CD4-positive, alpha-beta T cell treated with Interleukin-6 at 100 ng/mL for 8 hours (primary cell): ENCODE data around the gene C2orf76.

Experiments used
- DNase-seq: peaks from one replicate; pipeline ENCODE4 v3.0.0-alpha.2; 2020; ENCODE audit warnings: mixed read lengths, low spot score

The C2orf76 gene

DNA sequence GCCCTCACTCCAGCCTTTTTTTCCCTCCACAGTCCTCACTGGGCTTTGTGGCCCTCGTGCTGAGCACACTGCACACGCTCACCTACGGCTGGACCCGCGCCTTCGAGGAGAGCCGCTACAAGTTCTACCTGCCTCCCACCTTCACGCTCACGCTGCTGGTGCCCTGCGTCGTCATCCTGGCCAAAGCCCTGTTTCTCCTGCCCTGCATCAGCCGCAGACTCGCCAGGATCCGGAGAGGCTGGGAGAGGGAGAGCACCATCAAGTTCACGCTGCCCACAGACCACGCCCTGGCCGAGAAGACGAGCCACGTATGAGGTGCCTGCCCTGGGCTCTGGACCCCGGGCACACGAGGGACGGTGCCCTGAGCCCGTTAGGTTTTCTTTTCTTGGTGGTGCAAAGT is 103.6 kb downstream of the C2orf76 start:
- DNase-seq, result no peak

DNA sequence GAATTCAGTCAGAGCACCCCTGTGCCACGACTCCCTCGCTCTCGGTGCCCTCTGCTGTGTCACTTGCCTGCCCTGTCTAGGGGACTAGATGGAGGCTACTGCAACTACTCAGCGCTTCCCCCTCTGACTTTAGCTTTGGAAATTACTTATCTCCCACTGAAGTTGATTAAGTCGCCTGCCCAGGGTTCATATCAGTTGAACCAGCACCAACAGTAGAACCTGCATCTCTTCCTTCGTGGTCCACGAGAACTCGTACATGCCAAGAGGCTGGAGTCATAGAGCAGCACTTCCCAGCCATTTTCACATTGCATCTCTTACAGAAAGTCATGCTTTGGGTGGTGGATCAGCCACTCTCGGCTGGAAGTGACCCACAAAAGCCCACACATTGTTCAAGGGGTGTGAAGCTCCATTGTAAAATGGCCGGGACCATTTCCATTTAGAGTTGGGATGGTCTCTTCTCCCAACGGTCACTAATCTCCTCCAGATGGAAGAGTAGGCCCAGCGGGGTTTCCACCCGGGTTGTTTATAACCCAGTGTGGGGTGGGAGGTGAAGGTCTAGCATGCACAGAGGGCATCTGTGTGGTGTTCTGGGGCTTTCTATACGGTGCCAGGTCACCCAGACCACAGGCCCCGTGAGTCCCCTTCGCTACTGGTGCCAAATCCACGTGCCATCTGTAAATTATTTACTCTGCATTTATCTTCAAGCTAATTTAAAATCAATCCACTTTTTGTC is 105.0 kb downstream of the C2orf76 start:
- DNase-seq, result no peak

DNA sequence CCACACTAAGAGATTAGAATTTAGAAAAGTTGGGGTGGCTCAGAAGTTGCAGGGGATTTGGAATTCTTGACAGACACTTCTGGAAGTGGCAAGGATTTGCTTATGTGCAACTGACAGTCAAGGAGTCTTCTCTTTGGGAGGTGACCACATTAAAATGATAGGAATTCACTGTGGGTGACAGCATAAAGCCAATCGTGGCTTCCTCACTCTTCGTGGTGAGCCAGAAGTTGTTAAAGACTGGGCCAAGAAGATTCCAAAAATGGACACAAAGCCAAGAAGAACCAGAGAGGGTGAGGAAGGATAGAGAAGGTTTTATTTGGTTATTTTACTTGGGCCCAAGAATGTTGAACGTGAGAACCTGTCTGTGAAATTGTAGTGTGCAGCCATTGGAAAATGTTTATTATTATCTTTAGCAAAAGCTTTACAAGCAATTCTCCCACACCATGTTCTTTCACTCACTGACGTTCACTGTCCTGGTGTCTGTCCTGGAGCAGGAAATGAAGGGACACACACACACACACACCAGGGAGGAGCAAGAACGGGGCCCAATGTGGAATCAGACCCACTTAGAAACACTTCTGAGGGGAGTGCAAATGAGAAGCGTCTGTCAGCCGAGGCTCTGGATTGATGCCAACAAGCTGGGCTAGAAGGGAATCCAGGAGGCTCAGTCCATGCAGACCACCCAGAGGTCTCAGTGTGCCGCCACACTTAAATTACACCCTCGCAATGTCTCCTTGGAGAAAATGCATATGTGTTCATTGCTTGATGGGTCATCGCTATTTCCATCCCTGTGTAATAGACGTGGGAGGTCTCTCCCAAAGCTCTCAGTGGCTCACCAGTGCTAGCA is 105.8 kb downstream of the C2orf76 start:
- no peak for DNase-seq

DNA sequence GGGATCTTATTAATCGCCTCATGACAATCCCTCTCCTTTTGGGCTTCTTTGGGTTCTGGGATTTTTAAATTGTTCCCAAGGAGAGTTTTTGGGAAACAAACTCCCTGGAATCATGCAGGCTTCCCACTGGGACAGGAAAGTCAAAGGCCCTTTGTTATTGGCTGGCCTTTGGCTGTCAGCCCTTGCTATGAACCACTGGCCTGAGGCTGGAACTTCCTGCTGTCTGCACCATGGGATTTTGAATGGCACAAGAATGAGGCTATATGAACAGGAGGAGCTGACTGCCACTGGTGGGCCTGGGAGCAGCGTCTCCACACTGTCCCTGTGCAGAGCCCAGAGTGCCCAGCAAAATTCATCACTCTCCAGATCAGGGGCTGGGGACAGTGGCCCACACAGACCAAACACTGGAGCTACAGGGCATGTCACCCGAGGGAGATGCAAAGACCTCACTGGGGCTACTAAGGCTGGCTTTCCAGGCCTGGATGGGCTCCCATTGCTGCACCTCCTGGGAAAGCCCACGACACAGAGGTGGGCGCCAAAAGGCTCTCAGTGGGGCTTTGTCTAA is 107.3 kb downstream of the C2orf76 start:
- no peak for DNase-seq

DNA sequence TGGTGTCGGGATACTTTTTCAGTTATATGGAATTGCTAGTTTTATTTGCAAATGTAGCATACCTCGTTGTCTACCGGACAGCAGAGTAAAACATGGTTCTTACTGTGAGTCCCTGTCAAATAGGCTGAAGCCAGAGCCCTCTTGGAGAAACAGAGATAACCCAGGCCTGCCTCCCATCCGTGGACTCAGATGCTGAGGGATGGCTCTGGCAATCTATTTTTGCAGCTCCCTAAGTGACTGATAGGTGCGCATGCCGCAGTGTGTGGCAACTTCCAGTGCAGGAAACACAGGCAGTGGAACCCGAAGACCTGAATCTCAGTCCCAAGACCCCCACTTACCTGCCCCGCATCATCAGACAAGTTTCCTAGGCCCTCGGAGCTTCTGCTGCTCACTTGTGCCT is 109.4 kb downstream of the C2orf76 start:
- DNase-seq, result no peak

DNA sequence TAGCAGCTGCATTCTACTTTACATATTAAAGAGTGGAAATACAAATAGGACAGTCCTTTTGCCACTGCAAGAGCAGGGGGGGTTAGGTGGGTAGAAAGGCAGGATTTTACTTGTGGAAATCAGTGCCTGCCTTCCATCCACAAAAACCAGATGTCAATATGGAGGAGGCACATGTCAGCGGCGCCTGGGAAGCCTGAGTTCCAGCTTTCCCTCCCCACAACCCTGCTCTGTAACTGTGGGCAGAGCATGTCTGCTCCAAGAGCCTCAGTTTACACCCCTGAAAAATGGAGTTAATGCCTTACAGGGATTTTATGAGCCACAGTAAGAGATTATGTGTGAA is 110.1 kb downstream of the C2orf76 start:
- no peak for DNase-seq

DNA sequence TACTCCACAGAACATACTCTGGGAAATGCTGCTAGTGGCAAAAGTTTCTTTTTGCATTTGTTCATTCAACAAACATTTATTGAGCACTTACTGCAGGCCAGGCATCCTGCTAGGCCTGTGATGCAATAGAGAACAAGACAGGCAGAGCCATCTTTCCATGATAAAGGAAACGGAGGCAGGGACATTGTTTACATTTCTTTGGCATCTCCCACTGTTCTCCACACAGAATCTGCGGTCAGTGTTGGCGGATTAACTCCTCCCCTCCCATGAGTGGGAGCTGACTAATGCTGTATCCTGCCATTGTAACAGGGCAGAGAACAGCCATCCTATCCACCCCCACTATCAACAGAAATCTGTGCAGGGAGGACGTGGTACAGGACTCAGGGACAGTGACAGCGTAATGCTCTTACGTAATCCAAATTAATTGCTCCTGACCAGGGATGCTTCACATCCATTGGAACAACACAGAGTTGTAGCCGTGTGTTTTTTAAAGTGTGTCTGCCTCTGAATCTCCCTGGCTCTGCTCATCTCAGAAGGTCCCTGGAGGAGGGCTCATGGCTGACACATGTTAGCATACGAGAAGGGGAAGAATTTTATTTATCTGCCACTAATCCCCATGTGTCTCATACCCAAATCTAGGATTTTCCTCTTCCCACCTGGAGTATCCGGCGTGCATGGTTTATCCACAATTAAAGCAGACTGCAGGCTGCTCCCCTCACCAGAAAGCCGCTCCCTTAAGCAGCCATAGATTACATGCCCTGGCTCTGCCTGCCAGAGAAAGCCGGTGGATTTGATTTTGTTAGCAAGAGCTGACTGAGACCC is 110.7 kb downstream of the C2orf76 start:
- no peak for DNase-seq

DNA sequence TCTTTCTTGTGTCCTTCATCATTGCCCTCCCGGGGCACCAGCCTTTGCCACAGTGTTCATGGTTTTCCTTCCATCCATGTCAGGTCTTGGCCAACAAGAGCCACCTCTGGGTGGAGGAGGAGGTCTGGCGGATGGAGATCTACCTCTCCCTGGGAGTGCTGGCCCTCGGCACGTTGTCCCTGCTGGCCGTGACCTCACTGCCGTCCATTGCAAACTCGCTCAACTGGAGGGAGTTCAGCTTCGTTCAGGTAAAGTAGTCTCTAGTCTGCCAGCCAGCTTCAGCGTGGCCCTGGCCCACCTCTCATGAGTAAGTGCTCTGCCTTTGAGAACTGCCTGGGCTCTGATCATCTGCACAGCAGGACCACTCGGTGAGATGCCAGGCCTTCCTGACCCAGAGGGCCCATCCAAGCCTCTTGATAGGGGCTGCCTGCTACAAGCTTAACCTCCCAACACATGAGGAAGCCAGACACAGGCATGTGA is 112.0 kb downstream of the C2orf76 start:
- DNase-seq, result no peak

DNA sequence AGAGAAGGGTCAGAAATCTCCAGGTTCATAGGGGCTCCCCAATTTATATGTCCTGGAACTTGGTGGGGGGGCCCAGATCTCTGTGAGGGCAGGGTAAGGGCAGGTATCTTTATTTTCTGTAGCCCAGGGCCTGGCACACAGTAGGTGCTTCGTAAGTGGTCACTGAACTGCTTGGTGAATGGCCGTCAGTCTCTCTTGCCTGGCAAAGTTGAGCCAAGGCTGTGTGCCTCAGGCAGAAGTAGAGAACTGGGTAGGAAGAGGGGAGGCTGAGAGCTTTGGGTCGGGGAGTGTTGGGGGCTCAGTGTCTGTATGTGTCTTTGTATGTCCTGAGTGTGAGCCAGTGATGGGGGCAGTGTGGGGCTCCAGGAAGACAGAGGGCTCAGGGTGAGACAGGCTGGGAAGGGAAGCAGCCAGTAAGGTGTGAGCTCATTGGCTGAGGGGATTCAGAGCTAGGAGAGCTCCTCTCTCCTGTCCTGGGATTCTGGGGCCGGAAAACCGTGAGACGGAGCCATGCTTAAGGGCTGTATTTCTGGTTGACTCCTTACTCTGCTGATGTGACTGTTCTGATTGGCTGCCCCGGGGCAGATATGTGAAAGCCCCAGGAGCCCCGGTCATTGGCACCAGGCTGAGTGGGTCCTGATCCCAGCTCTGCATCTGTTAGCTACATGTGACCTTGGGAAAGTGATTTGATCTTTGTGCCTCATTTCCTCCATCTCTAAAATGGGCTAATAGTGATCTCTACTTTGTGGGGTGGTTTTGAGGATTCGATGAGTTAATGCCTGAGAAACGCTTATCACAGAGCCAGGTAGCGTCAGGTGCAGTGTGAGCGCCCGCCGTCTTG is 112.7 kb downstream of the C2orf76 start:
- DNase-seq, result no peak

DNA sequence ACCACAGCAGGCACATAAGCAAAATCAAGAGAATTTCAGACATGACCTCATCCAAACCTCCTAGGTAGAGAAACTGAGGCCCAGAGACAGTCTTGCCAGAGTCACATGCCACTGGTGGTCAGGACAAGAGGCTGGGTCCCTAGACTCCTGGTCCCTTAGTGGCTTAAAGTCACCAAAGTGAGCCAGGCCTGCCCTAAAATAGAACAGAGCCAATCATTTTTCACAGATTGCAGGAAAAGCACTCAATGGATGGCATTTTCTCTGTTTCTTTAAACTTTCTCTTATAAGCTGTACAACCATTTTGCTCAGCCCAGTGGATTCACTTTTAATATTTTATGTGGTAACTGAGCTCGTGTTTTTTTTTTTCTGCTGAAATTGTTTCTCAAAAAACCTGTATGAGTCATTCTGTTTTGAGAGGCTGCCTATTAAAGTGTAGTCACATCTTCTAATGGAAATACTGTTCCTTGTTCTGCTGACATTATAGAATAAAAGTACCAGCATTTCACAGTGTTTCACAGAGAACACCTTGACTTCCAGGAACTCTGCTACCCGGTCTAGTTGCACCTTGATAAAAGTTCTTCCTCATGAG is 113.4 kb downstream of the C2orf76 start:
- no peak for DNase-seq
